SIG-M5 (cell line): Measurements from ENCODE around the gene TCF15.
A peak's percentile ranks its signal among the peaks of the same experiment; 100 is the strongest.
"Not testable (repeated sequence)": the region's sequence is repeated elsewhere in the genome, so short reads cannot be mapped to it uniquely, and the experiment has no call there.

Experiments
- DNase-seq: peaks from one replicate; lab custom pipeline; 2025; lab: John Stamatoyannopoulos, UW

The TCF15 gene

DNA sequence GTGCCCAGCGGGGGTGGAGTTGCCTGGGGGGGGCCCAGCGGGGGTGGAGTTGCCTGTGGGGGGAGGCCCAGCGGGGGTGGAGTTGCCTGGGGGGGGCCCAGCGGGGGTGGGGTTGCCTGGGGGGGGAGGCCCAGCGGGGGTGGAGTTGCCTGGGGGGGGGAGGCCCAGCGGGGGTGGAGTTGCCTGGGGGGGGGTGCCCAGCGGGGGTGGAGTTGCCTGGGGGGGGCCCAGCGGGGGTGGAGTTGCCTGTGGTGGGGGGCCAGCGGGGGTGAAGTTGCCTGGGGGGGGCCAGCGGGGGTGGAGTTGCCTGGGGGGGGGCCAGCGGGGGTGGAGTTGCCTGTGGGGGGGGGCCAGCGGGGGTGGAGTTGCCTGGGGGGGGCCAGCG lies 31.9 kb upstream of the TCF15 start:
- not testable (repeated sequence) for DNase-seq

DNA sequence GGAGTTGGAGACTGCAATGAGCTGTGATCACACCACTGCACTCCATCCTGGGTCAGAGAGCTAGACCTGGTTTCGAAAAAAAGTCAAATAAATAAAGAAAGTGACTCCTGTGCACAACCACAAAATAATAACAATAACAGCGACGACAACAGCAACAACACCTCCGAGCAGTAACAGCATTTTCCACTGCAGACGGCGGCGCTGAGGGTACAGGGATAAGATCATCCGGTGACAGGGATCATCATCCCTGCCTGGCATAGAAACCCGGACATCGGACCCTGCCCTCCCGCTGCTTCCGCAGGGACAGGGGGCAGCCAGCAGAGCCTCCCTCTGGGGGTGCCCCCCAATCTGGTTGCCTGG lies 31.4 kb upstream of the TCF15 start:
- DNase-seq, result no peak

DNA sequence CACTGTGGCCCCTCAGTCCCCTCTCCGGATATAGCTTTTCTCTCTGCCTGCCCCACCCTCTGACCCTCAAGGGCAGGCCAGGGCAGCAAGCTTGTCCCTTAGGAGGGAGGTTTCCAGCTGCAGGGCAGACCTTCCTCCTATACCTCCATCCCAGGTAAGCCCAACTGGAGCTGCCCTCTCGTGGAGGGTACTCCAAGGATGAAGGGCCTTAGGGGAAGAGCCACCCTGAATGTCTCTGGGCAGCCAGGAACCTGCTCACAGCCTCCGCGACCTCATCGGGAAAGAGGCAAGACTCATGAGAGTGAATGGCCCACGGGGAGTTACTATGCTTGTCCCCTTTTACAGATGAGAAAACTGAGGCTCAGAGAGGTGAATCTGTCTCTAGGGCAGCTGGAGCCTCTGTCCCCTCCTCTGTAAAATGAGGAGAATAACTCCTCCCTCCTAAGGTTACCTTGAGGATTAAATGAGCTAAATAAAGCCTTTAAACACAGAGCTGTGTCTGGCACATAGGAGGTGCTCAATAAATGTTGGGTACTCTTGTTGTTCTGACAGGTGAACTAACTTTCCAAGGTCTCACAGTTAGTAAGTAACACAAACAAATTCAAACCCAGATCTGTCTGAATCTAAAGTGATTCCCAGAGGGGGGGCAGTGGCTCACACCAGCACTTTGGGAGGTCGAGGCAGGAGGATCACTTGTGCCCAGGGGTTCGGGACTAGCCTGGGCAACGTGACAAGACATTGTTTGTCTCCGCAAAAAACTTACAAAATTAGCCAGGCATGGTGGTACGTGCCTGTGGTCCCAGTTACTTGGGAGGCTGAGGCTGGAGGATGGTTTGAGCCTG lies 30.8 kb upstream of the TCF15 start:
- no peak for DNase-seq

DNA sequence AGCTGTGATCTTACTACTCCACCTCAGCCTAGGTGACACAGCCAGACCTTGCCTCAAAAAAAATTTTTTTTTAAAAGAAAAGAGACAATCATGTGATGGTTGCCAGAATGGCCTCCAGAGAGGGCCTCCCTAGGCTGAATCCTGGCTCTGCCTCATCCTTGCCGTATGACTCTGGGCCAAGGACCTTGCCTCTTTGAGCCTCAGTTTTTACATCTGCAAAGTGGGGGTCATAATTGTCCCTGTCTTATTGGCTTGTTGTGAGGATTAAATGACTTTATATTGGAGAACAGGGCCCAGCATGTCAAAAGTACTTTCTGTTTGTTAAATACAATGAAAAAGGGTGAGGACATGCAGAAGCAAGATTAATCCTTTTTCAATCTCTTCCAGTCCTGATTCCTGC lies 28.5 kb upstream of the TCF15 start:
- DNase-seq, result no peak

- no peak for DNase-seq
Measured at GRCh38 chr20:637559-637958, 27.4 kb upstream of the TCF15 start.

GRCh38 chr20:635893-636338 lies 25.8 kb upstream of the TCF15 start:
- no peak for DNase-seq

- DNase-seq, result no peak
Measured at GRCh38 chr20:635028-635892, 25.2 kb upstream of the TCF15 start.

DNA sequence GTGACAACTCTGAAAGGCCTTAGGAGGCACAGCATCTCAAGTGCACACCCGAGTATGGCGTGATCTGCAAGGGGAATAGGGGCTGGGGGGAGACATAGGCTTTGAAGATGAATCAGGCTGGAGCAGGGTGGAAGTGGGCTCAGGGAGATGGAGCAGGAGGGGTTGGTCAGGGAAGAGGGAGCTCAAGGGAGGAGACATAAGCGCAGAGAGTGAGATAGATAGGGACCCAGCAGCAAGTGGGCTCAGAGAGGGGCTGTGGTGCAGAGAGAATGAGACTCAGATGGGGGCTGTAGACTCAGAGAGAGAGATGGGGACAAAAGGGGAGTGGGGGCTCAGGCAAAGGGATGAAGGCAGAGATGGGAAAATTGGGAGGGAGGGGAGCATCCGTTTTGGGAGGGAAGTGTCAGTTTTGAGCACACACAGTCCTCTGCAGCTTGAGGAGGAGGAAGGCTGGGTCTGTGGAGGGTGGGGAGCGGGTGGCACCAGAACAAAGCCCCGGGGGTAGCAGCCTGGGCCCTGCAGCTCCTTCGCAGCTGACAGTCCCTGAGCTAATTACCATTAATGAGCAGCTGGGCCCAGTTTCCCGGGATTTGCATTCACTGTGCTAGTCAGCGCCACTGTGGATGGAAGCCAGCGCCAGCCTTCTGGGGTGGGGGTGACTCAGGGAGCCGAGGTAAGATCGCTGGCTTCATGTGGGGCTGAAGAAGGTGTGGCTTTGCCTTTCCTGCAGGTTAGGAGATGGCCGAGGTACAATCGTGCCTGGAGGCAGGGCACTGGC lies 24.2 kb upstream of the TCF15 start:
- DNase-seq, result no peak

- no peak for DNase-seq
Measured at GRCh38 chr20:631101-631500, 21.0 kb upstream of the TCF15 start.

DNA sequence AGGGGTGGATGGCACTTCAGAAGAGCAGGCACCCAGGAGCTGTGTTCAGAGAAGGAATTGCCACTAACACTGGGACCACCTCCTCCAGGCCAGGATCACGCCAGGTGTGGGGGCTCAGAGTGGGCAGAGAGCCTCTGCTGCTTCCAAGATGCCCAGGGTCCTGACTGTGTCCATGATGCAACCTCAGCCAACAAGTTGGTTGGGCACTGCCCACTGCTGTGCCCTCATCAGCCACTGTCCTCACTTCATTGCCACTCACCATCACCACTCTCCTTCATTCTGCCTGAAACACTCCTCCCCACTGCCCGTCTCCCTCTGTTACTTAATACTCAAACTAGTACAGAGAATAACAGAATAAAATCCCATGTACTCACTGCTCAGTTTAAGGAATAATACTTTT lies 16.5 kb upstream of the TCF15 start:
- no peak for DNase-seq

DNA sequence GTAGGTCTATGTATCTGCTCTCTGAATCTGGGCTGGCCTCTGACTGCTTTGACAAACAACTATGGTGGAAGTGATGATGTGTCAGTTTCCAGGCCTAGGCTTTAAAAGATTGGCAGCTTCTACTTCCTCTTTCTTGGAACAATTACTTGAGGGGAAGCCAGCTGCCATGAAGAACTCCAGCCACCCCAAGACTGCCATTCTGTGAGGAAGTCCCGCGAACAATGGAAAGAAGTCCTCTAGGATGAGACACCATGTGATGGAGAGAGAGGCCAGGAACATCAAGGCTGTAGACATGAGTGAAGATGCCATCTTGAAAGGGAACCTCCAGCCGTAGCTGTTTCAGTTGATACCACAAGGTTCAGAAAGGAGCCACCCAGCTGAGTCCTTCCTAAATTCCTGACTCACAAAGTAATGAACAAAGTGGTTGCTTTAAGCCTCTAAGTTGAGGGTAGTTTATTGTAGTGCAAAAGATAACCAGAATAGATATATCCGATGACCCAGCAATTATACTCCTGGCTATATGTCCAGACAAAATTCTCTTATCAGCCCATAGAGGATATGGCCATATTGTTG lies 15.3 kb upstream of the TCF15 start:
- no peak for DNase-seq

DNA sequence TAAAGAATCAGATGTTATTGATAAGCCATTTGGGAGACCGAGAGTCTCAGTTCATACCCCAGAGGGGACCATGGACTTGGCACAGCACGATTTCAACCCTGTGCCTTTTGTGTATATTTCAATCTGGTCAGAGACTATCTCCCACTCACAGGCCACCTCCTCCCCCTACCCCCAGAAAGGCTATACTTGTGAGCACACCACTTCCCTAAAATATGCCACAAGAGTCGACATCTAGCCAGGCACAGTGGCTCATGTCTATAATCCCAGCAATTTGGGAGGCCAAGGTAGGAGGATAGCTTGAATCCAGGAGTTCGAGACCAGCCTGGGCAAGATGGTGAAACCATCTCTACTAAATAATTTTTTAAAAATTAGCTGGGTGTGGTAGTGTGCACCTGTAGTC lies 13.6 kb upstream of the TCF15 start:
- DNase-seq, result no peak

- DNase-seq, result no peak
Measured at GRCh38 chr20:623021-623420, 12.9 kb upstream of the TCF15 start.

DNA sequence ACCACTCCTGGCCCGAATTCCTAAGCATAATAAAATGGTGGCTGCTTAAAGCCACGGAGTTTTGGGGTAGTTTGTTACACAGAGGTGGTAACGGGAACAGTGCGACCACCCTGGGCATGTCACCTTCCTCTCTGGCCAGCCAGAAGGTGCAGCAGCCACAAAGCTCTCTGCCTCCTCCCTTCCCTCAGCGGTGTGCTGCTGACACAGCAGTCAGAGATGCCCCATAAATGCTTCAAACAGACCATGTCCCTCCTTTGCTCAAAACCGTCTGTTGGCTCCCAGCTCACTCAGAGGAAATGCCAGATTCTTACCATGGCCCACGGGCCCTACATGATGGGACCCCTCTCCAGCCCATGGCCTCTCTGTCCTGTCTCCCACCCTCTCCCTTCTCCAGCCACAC lies 12.1 kb upstream of the TCF15 start:
- DNase-seq, result no peak

- DNase-seq, result no peak
Measured at GRCh38 chr20:621125-621756, 11.1 kb upstream of the TCF15 start.

GRCh38 chr20:620246-620645 lies 10.1 kb upstream of the TCF15 start:
- DNase-seq, result no peak

- no peak for DNase-seq
Measured at GRCh38 chr20:618980-619379, 8.9 kb upstream of the TCF15 start.

DNA sequence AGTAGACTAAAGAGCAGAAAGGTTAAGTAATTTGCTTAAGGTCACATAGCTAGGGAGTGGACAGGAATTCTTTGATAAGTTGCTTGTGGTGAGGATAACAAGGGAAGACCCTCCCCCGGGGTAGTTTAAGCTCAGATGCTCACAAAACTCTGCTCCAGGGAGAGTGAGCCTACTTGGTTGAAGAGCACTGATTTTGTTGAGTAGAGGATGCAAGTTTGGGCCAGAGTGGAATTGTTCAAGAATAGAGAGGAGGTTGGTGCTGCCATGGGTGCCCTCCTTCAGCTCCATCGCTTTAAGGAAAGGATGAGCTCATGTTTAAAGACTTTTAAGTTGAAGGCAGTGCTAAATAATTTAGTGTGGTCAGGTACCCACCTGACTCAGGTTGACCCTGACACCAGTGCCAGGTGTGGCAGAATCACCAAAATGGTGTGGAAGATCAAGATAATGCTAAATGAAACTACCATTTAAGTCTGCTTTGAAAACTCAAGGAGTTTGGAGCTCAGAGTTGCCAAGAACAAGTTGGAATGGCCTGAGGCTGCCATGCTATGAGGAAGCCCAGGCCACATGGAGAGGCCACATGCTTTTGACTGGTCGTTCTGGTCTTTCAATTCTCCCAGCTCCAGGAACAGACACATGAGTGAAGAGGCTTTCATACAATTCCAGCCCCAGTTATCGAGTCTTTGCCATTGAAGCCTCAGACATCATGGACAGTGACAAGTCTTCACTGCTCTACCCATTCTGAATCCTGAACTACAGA lies 8.0 kb upstream of the TCF15 start:
- no peak for DNase-seq

- DNase-seq, result peak; percentile 82
Measured at GRCh38 chr20:615514-615913, 5.4 kb upstream of the TCF15 start.

DNA sequence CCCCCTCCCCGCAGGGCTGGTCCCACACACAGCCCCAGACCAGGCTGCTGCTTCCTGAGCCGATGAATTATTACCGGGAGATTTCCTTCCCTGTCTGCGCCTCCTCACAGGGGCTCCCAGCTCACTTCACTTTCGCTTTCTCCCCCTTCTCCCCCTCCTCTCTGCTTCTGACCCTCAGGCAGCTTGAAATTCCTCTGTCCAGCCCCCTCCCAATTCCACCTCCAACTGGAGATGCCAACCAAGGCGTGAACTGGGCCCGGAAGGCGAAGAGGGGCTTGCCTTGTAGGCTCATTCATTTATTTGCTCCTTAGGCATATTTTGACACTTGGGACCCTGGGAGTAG lies 1.7 kb upstream of the TCF15 start:
- no peak for DNase-seq
